Right lobe of liver (tissue), 6 donors: ENCODE data around the gene TCF4. TPM values are rescaled to one million over a fixed set of nuclear protein-coding genes. Genes with fewer than 3 reads are reported as not detected.

ENCODE experiments used
- ATAC-seq, 4 donors: fragments of 200-7000 bp; cut with Tn5 transposase; one replicate each; pipeline ENCODE4 v1.9.1; 2020; ENCODE audit warnings: mild to moderate bottlenecking in 4 of 4, moderate library complexity in 4 of 4
- DNase-seq, 3 donors: peaks; one replicate each; pipeline ENCODE4 v3.0.0-alpha.2; 2020
- H3K27ac ChIP-seq, 3 donors: fragments of 200-600 bp; one replicate each; pipeline ENCODE4 v1.8.0; 2022
- H3K27me3 ChIP-seq, 2 donors: fragments of 200-600 bp; one replicate each; pipeline ENCODE4 v1.8.0; 2022
- H3K36me3 ChIP-seq, 4 donors: fragments of 200-600 bp; sonication (generic) in 1 of 4; one replicate each; pipeline versions ENCODE4 v1.5.1 to v1.8.0; 2017 to 2022; ENCODE audit warnings: control low read depth in 1 of 4
- H3K4me1 ChIP-seq, 4 donors: fragments of 200-600 bp; sonication (generic) in 1 of 4; one replicate each; pipeline versions ENCODE4 v1.5.1 to v1.8.0; 2017 to 2022; ENCODE audit warnings: control low read depth in 1 of 4
- H3K4me3 ChIP-seq, 3 donors: fragments of 200-600 bp; one replicate each; pipeline ENCODE4 v1.8.0; 2022
- H3K9me3 ChIP-seq, 4 donors: fragments of 200-600 bp; sonication (generic) in 1 of 4; one replicate each; pipeline versions ENCODE4 v1.5.1 to v1.8.0; 2017 to 2022; ENCODE audit warnings: control low read depth in 1 of 4
- POLR2A ChIP-seq: fragments of 450-650 bp; IDR thresholded peaks from one replicate; pipeline ENCODE4 v1.6.1; 2017; ENCODE audit warnings: antibody characterized with exemption, mild to moderate bottlenecking
- WGBS: methylation state at CpG from one replicate; pipeline ENCODE4 v1.1.6; 2018; ENCODE audit warnings: low coverage, low lambda C conversion rate; ENCODE audit not compliant: insufficient coverage; ENCODE audit errors: missing lambda C conversion rate; 5-methylcytosine and 5-hydroxymethylcytosine counted together
- intact Hi-C, 2 donors: fragments of 100-400 bp; cut with DNase I; formaldehyde crosslinking; loops; one replicate each; pipeline versions ENCODE4 v1.11.2 to v1.14.1; 2022
- total RNA-seq, 6 experiments: library from RNA; depleted of rRNA in 2 of 6; stranded (reverse); fragments of >200 nt in 2 of 6; fragmentation: NEBNext Ultra II Directional in 3 of 6; extraction: Animal tissue kit (Norgen Biotek cat#: 25700) in 3 of 6; gene quantifications; one replicate each; pipeline versions ENCODE4 v1.1.0 to v1.2.4, GENCODE V29; 2016 to 2023
- TF ChIP-seq, protein P1 (sequence below), 4 donors: fragments of 200-600 bp in 3 of 4; fragments of 450-650 bp in 1 of 4; IDR thresholded peaks; one replicate each; pipeline versions ENCODE4 v1.5.1 to v1.8.0; 2016 to 2022; ENCODE audit warnings: antibody characterized with exemption in 4 of 4, mild to moderate bottlenecking in 2 of 4
- donor health status: DM: no; HTN: yes; CAD: no.
- donor health status: DM: no; HTN: no; CAD: no.
- donor health status: DM: no; HTN: no; CAD: no.
- donor health status: DM: no; HTN: yes; CAD: no.
- donor health status: DM: no; HTN: yes; CAD: no.

TCF4 gene
- total RNA-seq, 6 experiments from 2014 or later = 8.1 to 19.5 (median 10.4) TPM

DNA sequence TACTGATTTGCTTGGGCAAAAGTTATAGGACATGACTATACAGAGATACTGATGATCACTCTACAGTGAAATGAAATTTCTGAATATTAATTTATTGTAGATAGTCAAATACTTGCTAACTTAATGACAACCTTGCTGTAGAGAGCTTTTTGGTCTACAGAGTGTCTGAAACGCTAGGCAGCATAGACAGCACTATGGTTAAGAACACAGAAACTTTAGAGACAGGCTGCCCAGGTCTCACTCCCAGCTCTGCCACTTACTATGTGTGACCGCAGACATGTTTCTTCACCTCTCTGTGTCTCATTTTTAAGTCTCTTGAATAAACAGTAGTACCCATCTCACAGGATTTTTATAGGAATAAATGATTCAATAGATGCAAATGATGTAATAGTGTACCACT lies 247.0 kb downstream of the TCF4 start:
- Histone ChIP-seq H3K27me3 (no peaks in the 10 kb centered on the region), H3K4me1 (no peaks in the 10 kb centered on the region), H3K27ac (no peak overlapping the region), H3K36me3 (no peaks in the 10 kb centered on the region), H3K4me3 (no peak overlapping the region), H3K9me3 (no peaks in the 10 kb centered on the region)
- 95% methylated on average over 2 of the region's 2 CpGs for WGBS
- TF ChIP-seq, protein P1, sequence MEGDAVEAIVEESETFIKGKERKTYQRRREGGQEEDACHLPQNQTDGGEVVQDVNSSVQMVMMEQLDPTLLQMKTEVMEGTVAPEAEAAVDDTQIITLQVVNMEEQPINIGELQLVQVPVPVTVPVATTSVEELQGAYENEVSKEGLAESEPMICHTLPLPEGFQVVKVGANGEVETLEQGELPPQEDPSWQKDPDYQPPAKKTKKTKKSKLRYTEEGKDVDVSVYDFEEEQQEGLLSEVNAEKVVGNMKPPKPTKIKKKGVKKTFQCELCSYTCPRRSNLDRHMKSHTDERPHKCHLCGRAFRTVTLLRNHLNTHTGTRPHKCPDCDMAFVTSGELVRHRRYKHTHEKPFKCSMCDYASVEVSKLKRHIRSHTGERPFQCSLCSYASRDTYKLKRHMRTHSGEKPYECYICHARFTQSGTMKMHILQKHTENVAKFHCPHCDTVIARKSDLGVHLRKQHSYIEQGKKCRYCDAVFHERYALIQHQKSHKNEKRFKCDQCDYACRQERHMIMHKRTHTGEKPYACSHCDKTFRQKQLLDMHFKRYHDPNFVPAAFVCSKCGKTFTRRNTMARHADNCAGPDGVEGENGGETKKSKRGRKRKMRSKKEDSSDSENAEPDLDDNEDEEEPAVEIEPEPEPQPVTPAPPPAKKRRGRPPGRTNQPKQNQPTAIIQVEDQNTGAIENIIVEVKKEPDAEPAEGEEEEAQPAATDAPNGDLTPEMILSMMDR (IDR thresholded peaks at IDR 0.05) = no peak
- TF ChIP-seq POLR2A = no peak
- DNase-seq (no peak), ATAC-seq (no peak)
- intact Hi-C loops = no loop called here

DNA sequence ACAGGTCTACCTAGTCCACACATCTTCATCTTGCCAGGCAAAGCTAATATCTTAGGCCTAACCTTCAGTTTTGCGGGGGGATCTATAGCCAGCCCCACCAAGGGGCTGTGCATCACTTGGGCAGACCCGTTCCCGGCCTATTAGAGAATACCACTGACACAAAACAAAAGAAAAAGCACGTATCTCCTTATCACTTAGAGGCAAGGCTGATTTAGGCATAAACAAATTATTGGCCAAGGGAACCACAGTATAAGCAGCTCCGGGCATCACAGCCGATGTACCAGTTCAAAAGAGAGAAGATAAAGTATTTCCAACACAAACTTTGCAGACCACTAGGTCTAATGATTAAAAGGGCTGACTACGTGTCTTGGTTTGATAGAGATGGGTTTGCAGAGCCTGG lies 248.0 kb downstream of the TCF4 start:
- Histone ChIP-seq H3K27ac (no peak overlapping the region), H3K27me3 (no peaks in the 10 kb centered on the region)

DNA sequence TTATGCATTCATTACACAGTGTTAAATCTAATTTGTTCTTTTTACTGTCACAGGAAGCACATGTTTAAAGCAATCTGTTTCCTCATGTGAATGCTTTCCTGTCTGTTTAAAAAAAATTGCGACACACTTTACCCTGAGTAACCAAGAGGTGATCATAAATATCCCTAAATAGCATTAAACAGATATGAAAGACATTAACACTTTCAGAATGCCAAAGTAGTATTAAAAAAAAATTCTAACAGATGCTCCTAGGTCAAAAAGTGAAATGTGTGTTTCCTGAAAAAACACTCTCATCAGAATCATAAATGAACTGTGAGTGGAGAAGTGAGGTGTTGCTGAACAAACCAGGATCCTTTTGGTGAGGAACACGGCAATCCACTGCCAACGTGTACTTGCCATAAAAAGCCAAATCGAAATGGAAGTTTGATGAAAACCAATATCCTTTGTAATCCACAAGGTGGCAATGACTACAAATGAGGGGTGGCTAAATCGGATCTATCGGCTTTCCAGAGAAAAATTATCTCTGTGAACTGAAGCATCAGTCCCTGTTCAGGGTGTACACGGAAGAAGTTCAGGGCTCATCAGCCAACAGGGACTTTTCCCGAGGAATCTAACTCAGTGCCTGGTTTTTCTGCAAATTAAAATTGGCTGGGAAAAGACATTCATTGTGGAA lies 248.9 kb downstream of the TCF4 start:
- TF ChIP-seq, protein P1 (IDR thresholded peaks at IDR 0.05) = no peak
- TF ChIP-seq POLR2A = no peak
- no peaks in the 10 kb centered on the region for H3K4me1 ChIP-seq
- DNase-seq = no peak
- peak in 3 of 4 donors; percentile 45 to 59 (median 56) for ATAC-seq
- no peaks in the 10 kb centered on the region for H3K9me3 ChIP-seq
- 17% methylated on average over 8 of the region's 8 CpGs for WGBS
- no peaks in the 10 kb centered on the region for H3K36me3 ChIP-seq
- intact Hi-C loops = no loop called here
- H3K27me3 ChIP-seq = no peaks in the 10 kb centered on the region
- no peak overlapping the region for H3K27ac ChIP-seq
- H3K4me3 ChIP-seq = no peak overlapping the region

More for the DNA sequence above, 248.0 kb downstream of the TCF4 start:
- Histone ChIP-seq H3K9me3 (no peaks in the 10 kb centered on the region), H3K4me3 (no peak overlapping the region), H3K4me1 (no peaks in the 10 kb centered on the region), H3K36me3 (no peaks in the 10 kb centered on the region)
- intact Hi-C loops = no loop called here
- TF ChIP-seq POLR2A = no peak
- TF ChIP-seq, protein P1 (IDR thresholded peaks at IDR 0.05) = no peak
- no peak for DNase-seq
- ATAC-seq = no peak
- WGBS = 65% methylated on average over 7 of the region's 7 CpGs

DNA sequence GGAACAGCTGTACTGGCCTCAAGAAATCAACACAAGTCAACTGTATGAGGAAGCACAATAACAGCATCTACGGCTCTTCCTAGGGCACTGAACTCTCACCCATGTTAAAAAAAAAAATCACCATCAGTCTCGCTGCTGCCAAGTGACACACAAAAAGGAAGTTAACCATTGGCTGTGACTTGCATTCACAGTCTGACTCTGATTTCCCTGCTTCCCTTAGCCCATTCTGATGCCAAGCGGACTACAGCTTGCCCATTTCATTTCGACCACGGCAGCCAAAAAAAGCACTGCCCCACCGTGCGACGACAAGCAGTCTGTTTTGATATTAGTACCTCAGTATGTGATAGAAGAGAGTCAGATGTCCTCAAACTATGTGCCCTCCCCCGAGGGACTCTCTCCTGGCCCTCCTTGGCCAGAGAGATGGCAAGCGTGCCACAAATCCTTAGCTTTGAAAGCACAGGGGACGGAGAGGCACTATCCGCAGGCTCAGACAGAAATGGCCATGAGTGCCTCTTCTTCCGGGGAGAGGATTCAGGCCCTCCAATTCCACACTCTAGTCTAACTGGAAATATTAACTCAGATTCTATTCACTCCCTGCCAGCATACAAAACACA lies 250.0 kb downstream of the TCF4 start:
- H3K9me3 ChIP-seq = no peaks in the 10 kb centered on the region
- peak overlapping the region in 2 of 3 donors; percentile 1 to 38 for H3K27ac ChIP-seq
- 35% methylated on average over 13 of the region's 13 CpGs for WGBS
- H3K27me3 ChIP-seq = no peaks in the 10 kb centered on the region
- TF ChIP-seq, protein P1 (IDR thresholded peaks at IDR 0.05) = no peak
- TF ChIP-seq POLR2A = peak; percentile 15
- peak in 1 of 3 donors; percentile 31 for DNase-seq
- no peak overlapping the region for H3K4me3 ChIP-seq
- H3K4me1 ChIP-seq = no peaks in the 10 kb centered on the region
- ATAC-seq = peak; percentile 74 to 90 (median 84)
- intact Hi-C loops = no loop called here
- H3K36me3 ChIP-seq = no peaks in the 10 kb centered on the region
